ENCODE measurements around the gene FOXL2.

FOXL2 gene

DNA sequence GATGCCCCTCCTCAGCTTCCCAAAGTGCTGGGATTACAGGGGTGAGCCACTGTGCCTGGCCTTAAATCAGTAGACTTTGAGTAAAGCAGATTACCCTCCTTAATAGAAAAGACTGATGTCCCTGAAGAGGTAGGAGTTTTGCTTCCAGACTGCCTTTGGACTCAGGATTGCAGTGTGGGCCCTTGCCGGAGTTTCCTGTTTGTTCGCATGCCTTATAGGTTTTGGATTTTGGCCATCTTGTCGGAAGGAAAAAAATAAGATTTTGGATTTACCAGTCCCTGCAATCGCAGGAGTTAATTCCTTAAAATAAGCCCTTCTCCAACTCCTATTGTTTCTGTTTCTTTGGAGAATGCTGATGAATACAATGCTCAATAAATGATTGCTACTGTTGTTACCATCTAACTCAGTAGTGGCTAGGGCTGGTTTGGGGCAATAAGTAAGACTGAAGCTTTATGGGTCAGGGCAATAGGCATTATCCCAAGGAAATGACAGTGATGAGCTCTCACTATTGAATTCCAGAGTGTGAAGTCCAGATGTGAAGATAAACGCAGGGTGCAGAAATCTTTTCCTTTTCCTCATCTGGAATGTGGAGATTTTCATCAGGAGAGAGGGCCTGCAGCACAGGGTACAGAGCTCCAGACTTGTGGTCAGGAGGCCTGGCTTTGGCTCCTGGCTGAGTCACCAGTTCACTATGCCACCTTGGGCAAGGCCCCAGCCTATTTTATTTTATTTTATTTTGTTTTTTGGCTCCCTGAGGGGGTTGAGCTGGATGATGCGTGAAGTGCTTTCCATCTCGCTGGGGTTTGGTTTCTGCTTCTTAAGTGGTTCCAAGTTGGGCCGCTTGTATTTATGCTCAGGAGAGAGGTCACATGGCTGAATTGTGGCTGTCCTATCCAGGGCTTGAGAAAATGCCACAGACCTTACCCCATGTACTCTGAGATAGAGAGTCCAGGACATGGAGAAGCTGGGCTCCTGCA is 25.3 kb downstream of the FOXL2 start:
- H3K9me2 ChIP-seq (ENCODE audit: low read depth, low read length) = no peaks in the 10 kb centered on the region
- no peak overlapping the region for H3K4me3 ChIP-seq (ENCODE audit: low read depth, low read length, poor library complexity, severe bottlenecking)
- no peak for TF ChIP-seq EZH2 (IDR thresholded peaks at IDR 0.05; ENCODE audit: borderline replicate concordance, low read length)
- TF ChIP-seq, protein P1, sequence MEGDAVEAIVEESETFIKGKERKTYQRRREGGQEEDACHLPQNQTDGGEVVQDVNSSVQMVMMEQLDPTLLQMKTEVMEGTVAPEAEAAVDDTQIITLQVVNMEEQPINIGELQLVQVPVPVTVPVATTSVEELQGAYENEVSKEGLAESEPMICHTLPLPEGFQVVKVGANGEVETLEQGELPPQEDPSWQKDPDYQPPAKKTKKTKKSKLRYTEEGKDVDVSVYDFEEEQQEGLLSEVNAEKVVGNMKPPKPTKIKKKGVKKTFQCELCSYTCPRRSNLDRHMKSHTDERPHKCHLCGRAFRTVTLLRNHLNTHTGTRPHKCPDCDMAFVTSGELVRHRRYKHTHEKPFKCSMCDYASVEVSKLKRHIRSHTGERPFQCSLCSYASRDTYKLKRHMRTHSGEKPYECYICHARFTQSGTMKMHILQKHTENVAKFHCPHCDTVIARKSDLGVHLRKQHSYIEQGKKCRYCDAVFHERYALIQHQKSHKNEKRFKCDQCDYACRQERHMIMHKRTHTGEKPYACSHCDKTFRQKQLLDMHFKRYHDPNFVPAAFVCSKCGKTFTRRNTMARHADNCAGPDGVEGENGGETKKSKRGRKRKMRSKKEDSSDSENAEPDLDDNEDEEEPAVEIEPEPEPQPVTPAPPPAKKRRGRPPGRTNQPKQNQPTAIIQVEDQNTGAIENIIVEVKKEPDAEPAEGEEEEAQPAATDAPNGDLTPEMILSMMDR (IDR thresholded peaks at IDR 0.05; ENCODE audit: low read length) = no peak
- no peaks in the 10 kb centered on the region for H3K27me3 ChIP-seq (ENCODE audit: insufficient read depth, low read length)
- H3F3A ChIP-seq (ENCODE audit: insufficient read depth, low read length) = no peaks in the 10 kb centered on the region
- no peak overlapping the region for H3K4me2 ChIP-seq (ENCODE audit: low read length)
- no peaks in the 10 kb centered on the region for H3K4me1 ChIP-seq (ENCODE audit: insufficient read depth, low read length, severe bottlenecking)
- H3K9me3 ChIP-seq (ENCODE audit: low read length) = no peaks in the 10 kb centered on the region
- no peak overlapping the region for H2AFZ ChIP-seq (ENCODE audit: low read length)
- no peak overlapping the region for H3K27ac ChIP-seq (ENCODE audit: low read depth, low read length, poor library complexity, severe bottlenecking)
- H3K79me2 ChIP-seq (ENCODE audit: insufficient read depth, low read length) = no peaks in the 10 kb centered on the region
- H3K9ac ChIP-seq (ENCODE audit: low read length) = no peak overlapping the region
- H3K36me3 ChIP-seq (ENCODE audit: insufficient read depth, low read length) = no peaks in the 10 kb centered on the region
- H4K20me1 ChIP-seq (ENCODE audit: insufficient read depth, low read length) = no peaks in the 10 kb centered on the region

DNA sequence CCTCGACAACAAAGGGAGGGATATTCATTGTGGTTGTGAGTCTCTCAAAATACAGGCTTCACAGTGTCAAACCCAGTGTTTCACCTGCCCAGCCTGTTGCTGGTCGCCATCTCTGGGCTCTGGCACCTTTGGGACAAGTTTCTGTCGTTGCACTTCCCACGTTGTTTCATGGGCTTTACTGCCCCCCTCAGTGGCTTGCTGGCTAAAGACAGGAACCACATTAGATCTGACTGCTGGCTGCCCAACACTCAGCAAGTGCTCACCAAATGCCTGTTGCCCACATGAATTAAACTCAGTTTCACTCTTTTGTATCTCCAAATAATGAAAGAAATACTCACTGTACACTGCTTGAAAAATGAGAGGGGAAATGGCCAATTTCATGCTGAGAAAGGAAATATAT is 27.6 kb downstream of the FOXL2 start:
- Histone ChIP-seq H3K27ac (ENCODE audit: low read depth, low read length, poor library complexity, severe bottlenecking) (no peak overlapping the region), H3K36me3 (ENCODE audit: insufficient read depth, low read length) (no peaks in the 10 kb centered on the region), H3K4me3 (ENCODE audit: low read depth, low read length, poor library complexity, severe bottlenecking) (no peak overlapping the region), H2AFZ (ENCODE audit: low read length) (no peak overlapping the region), H3K4me2 (ENCODE audit: low read length) (no peak overlapping the region), H4K20me1 (ENCODE audit: insufficient read depth, low read length) (no peaks in the 10 kb centered on the region), H3F3A (ENCODE audit: insufficient read depth, low read length) (no peaks in the 10 kb centered on the region), H3K79me2 (ENCODE audit: insufficient read depth, low read length) (no peaks in the 10 kb centered on the region), H3K4me1 (ENCODE audit: insufficient read depth, low read length, severe bottlenecking) (peaks cover 5% of the 10 kb centered on the region), H3K27me3 (ENCODE audit: insufficient read depth, low read length) (no peaks in the 10 kb centered on the region; the same call in 1 of the 2 replicates), H3K9me2 (ENCODE audit: low read depth, low read length) (no peaks in the 10 kb centered on the region), H3K9me3 (ENCODE audit: low read length) (no peaks in the 10 kb centered on the region), H3K9ac (ENCODE audit: low read length) (no peak overlapping the region)
- TF ChIP-seq, protein P1 (IDR thresholded peaks at IDR 0.05; ENCODE audit: low read length) = peak; percentile 23; the same call in 1 of the 2 replicates
- no peak for TF ChIP-seq EZH2 (IDR thresholded peaks at IDR 0.05; ENCODE audit: borderline replicate concordance, low read length)

DNA sequence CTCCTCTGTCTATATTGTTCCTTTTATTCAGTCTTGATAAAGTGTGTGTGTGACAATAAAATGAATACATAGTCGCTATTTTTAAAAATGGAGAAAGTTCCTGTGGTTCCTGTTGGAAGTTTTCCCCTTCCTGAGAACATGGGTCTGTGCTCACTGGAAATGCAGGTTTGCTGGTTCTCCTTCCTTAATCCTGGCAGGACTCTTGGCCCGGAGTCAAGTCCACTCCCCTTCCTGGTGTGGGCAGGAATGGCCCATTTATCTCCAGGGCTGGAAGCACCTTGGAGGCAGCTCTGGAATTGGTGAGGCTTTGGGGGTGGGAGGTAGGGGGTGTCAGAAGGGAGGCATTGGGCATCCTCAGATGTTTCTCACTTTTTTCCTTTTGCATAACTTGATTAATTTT is 30.1 kb downstream of the FOXL2 start:
- H4K20me1 ChIP-seq (ENCODE audit: insufficient read depth, low read length) = no peaks in the 10 kb centered on the region
- H3K4me3 ChIP-seq (ENCODE audit: low read depth, low read length, poor library complexity, severe bottlenecking) = no peak overlapping the region
- no peaks in the 10 kb centered on the region for H3F3A ChIP-seq (ENCODE audit: insufficient read depth, low read length)
- H3K9me2 ChIP-seq (ENCODE audit: low read depth, low read length) = no peaks in the 10 kb centered on the region
- no peaks in the 10 kb centered on the region; the same call in 1 of the 2 replicates for H3K27me3 ChIP-seq (ENCODE audit: insufficient read depth, low read length)
- H3K9me3 ChIP-seq (ENCODE audit: low read length) = no peaks in the 10 kb centered on the region
- H3K4me1 ChIP-seq (ENCODE audit: insufficient read depth, low read length, severe bottlenecking) = peaks cover 5% of the 10 kb centered on the region
- TF ChIP-seq EZH2 (IDR thresholded peaks at IDR 0.05; ENCODE audit: borderline replicate concordance, low read length) = no peak
- TF ChIP-seq, protein P1 (IDR thresholded peaks at IDR 0.05; ENCODE audit: low read length) = no peak
- H2AFZ ChIP-seq (ENCODE audit: low read length) = no peak overlapping the region
- no peaks in the 10 kb centered on the region for H3K36me3 ChIP-seq (ENCODE audit: insufficient read depth, low read length)
- no peak overlapping the region for H3K9ac ChIP-seq (ENCODE audit: low read length)
- H3K4me2 ChIP-seq (ENCODE audit: low read length) = no peak overlapping the region
- no peaks in the 10 kb centered on the region for H3K79me2 ChIP-seq (ENCODE audit: insufficient read depth, low read length)
- no peak overlapping the region for H3K27ac ChIP-seq (ENCODE audit: low read depth, low read length, poor library complexity, severe bottlenecking)
